NCI-H1092 (cell line): Measurements from ENCODE around the gene MAML3.
"Not testable (repeated sequence)": the region's sequence is repeated elsewhere in the genome, so short reads cannot be mapped to it uniquely, and the experiment has no call there.

Experiments used
- DNase-seq: peaks from one replicate; lab custom pipeline; 2025; lab: John Stamatoyannopoulos, UW

Gene MAML3

DNA sequence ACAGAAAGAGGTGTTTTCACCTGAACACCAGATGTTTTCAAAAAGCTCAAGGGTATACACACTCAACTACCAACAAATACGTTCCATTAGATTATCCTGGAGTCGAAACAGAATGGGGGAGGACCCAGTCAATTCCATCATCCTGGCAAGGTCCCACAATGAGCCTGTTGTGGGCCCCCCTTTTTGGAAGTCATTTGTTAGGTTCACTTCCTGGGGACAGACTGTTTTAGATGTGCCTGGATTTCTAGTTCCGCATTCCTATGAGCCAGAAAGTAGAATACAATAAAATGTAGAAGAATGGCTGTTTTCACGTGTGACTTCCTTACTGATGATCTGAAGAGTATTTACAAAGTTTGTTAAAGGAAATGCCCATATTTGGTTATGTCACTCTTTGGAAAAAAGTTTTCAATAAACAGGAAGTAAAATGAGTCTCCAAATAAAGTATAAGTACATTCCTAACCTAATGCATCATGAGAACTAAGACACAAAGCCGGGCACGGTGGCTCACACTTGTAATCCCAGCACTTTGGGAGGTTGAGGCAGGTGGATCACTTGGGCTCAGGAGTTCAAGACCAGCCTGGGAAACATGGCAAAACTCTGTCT, 192.5 kb downstream of the MAML3 start:
- no peak for DNase-seq

DNA sequence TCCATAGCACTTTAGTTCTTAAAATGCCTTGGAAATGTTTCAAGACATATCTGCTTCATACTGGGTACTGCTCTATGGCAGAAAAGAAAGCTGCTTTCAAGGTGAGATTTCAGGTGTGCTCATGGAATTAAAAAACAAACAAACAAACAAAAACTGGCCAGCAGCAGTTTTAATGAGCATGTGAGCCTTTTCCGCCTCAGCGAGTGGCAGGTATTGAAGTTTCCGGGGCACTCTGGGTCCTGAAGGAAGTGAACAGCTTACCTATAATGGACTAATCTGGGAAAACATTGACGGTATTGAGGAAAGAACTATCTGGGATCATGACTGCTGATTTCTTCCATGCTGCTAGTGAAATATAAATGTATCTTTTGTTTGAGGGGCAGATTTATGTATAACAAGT, 194.6 kb downstream of the MAML3 start:
- no peak for DNase-seq

DNA sequence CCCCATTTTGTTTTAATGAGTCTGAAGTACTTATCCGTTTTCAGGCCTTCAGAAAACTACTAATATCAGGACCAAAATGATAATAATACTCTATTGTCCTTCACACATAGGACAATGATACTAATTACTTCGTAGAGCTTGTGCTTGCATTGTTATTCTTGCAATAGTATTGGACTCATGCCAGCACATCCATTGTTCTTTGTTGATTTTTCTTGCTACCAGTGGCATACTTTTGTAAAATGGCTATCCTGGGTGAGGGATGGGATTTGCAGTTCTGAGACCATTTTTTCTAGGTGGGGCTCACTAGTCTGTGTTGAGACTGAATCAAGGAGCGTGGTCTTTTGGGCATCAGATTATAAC, 195.3 kb downstream of the MAML3 start:
- DNase-seq = no peak

DNA sequence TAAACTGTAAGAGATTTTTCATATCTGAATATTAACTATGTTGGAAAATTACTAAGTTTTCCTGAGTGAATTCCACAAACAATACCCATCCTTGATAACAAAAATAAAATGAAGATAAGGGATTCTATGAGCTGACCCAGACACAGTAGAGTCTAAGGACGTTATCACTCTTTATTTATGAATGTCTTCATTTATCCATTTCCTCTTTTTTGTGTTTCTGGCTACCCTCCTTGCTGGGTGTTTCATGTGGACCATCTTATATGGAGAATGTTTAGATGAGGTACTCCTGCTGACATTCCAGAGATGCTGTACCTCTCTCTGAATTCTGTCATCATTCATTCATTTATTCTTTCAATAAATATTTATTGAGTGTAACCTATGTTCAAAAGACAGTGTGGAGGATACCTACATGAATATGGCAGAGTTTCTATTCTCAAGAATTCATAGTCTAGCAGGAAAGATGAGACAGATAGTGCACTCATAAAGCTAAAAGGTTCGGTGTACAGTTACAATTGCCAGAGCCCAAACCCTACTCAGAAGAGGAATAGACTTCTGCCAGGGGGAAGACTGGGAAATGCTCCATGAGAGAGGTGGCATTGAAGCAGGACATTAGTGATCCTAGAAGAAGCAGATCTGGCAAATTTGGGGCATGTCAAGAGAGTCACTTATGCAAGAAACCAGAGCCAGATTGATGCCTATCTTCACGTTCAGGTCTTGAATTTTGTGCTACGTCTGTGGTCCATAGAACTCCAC, 195.8 kb downstream of the MAML3 start:
- DNase-seq = no peak

DNA sequence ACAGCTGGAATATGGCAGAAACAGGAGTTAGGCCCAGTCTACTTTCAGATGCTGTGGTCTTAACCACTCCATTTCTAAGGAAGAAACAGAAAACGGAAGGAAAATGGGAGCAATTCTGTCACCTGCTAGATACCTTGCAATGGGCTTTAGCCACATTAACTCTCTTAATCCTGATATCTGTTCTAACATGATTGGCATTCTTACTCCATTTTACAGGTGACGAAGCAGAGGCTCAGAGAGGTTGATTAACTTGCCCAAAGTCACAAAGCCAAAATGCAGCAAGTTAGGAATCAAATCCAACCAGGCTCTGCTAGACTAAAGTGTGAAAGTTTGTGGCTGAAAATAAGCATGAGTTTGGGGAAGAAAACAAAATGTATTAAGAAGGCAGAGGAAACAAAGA, 196.9 kb downstream of the MAML3 start:
- DNase-seq = no peak

DNA sequence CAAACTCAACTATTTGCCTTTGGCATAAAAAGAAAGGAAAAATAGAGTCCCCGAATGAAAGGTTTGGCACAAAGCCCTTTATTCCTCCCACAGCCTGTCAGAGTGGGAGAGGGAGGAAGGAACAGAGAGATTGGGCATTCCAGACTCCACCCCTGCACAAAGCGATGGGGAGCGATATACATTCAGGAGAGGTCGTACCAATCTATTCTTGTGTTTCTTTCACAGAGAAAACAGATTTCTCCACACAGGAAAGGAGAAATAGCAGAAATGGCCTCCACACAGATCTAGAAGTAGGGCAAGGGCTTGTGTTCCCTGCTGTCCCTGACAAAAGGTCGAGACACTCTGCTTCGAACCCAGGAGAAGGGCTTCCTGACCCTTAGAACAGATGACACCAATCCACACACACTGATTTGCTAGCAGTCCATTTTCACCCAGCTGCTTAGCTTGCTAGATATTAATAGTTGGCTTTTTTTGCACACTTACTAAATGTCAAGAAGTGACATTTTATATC, 197.4 kb downstream of the MAML3 start:
- no peak for DNase-seq

DNA sequence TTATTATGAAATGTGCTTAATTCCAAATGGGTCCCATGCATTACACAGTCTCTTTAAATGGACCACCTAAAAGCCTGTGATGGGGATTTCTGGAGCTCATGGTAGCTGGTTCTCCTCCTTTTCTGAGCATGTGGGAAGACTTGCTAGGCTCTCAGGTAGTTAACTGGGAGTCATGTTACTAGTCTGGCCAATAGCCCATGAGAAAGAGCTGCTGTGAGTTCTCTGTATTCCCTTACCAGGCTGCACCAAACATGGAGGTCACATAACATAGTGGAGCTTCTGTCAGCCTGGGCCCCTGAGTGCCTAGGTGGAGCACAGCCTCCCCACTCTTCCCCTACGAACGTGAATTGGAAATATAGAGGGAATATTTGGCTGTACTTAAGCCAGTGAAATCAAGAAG, 198.4 kb downstream of the MAML3 start:
- DNase-seq = no peak

DNA sequence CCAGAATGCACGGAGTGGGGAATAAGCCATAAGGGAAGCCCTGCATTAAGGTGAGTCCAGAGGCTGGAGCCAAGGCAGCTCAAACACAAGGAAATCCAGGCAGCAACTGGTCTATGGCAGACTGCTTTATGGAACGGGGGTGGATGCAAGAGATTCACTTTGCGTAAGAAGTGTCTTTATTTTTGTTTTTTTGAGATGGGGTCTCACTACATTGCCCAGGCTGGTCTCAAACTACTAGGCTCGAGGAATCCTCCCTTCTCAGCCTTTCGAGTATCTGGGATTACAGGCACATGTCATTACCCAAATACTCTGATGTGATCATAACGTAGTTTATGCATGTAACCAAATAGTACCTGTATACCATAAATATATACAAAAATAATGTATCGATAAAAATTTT, 199.5 kb downstream of the MAML3 start:
- DNase-seq = no peak

DNA sequence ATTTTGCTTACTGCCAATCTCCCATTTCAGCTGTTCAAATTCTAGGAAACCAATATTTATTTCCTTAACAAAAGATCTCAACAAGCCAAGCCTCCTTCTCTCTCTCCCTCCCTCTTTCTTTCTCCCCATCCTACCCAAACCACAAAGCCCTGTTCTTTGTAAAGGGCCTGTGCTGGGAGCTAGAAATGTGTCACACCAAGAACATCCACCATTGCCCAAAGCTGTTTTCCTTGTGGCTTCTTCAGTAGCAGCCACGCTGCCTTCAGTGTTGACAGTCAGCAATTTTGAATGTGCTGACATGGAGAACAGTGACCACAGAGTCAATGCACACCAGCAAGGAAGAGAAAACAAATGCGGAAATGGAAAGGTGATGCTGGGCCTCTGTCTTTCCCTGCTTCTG, 203.0 kb downstream of the MAML3 start:
- no peak for DNase-seq

DNA sequence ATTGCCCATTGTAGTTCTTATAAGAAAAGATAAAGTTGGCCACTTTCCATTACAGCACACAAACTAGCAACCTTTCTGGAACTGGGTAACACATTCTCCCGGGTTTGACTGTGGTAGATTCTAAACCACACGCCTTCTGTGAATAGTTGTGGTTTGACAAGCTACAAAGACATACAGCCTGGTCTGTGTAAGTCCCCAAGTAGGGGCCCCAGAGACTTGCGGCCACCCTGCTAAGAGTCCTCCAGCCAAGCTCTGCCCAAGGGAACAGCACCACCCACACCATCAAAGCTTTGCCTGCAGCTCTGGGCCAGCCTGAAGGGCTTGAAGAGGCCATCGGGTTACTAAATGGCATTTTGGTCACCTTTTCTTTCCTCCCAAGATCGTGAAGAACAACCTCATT, 203.4 kb downstream of the MAML3 start:
- no peak for DNase-seq

DNA sequence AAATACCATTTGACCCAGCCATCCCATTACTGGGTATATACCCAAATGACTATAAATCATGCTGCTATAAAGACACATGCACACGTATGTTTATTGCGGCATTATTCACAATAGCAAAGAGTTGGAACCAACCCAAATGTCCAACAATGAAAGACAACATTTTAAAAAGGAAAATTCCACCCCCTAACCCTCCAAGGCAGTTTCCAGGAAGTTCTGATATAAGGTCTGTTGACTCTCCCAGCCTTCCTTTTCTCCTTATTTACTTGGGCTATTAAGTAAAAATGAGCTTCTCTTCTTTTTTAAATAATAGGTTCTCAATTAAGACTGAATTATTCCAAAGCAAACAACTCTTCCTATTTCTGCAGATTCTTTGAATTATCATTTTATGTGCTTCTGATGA, 209.1 kb downstream of the MAML3 start:
- not testable (repeated sequence) for DNase-seq

DNA sequence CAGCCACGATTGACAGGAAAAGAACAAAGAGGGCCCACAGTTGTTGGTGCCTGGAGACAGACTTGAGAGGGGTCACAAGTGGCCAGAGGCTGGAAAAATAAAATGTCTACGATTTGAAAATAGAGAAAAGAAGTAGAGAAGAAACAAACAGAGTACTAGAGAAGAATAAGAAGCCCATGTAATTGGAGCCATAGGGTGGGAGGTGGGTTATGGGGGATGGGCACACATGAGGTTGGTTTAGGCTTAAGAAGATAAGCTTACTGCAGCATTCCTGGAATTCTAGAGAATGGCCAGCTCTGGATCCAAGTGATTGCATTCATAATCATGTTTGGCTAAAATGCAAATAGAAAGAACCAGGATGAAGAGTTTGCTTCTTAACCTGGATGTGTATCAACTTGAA, 210.7 kb downstream of the MAML3 start:
- DNase-seq = no peak

DNA sequence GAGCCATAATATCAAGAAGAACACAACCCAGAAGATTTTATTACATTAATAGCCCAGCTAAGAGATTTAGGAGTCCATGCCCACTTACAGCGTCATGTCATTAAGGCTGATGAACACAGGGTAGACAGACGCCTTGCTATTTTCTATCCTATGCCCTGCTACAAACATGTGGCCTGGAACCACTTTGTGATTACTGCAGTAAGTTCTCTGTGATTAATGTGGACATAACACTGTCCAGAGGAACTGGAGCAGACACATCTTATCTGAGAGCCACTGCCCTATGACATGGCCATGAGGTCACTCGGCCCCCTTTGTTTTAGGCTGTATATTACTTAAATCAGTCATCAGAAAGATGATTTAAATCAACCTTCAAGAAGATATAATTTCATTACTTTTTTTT, 211.7 kb downstream of the MAML3 start:
- DNase-seq = no peak

DNA sequence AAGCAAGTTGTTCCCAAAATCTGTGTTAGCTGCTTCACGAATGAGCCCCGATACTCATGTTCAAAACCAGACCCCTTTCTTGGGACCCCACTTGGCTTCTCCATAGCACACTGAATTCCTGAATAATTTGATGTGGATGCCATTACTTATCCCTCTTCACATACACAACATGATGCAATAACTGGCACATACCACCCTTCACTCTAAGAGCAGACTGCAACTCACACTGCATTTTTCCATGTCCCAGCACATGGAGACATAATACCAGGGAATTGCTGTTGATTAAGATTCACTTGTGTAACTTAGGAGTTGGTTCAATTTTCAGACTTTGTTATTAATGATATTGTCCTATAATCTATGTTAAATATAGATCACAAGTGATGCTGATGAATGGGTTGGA, 213.4 kb downstream of the MAML3 start:
- DNase-seq = no peak

DNA sequence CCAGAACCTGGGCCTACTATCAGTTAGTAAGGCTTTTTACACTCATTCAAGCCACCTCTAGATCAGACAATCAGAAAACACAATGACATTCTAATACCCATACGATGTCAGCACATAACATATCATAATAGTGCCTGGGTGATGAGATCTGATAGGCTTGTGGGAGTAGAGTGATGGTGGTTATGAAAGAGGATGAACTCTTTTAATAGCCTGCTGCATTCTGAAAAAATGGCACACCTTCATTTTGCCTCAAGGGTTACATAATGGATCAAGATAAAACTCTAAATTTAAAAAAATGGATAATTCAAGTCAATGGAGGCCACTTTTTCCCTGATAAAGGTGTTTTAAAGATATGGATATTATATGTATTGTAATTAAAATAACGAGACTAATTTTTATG, 215.6 kb downstream of the MAML3 start:
- DNase-seq = no peak

DNA sequence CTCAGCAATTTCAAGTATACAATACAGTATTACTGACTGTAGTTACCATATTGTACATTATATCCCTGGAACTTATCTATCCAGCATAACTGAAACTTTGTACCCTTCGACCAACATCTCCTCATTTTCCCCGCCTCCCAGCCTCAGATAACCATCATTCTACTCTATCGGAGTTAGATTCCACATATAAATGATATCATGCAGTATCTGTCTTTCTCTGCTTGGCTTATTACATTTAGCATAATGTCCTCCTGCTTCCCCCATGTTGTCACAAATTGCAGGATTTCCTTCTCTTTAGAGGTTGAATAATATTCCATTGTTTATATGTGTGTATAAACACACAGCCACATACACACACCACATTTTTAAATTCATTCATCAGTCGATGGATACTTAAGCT, 218.1 kb downstream of the MAML3 start:
- DNase-seq = no peak

DNA sequence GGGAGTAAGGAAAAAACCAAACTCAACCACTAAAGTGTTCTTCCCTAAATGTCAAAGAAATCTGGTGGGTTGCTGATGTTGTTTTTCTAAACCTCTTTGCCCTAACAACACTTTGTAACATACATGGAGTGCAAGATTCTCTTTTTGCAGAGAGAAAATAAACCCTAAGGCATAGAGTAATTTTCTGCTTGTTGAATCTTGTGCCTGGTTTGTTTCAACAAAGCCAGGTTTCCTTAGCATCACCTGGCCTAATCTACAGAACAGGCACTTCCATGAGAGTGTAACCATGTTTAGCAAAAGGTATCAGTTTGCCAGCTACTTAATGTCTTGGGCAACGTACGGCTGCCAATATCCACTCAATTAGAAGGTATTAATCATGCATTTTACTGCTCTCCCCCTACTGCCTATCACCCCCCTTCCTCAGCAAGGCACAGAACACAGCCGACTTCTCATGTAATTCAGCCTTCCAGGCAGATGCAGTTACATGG, 219.2 kb downstream of the MAML3 start:
- peak; percentile 75 for DNase-seq

DNA sequence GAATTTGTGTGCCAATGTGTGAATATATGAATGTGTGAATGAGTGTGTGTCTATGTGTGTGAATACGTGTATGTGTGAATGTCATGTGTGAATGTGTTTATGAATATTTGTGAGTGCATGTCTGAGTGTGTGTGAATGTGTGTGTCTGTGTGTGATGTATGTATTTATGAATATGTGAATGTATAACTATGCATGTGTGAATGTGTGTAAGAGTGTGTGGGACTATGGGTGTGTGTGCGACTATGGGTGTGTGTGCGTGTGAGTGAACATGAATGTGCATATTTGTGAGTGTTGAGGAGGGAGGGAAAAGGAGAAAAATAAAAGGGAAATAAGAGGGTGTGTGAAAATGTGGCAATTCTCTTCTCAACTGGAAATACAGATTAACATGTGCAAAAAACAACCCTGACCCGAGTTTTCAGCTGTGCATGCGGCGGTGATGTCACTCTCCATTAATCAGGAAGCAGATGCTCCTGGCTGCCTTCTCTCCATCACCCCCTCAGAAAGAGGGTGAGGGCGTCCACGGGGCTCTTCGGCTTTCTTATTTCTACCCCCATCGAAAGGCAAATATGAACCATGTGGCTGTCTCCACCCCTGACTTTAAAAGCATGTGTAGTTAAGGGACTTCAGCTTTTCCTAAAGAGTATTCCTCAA, 219.8 kb downstream of the MAML3 start:
- peak; percentile 35 for DNase-seq

DNA sequence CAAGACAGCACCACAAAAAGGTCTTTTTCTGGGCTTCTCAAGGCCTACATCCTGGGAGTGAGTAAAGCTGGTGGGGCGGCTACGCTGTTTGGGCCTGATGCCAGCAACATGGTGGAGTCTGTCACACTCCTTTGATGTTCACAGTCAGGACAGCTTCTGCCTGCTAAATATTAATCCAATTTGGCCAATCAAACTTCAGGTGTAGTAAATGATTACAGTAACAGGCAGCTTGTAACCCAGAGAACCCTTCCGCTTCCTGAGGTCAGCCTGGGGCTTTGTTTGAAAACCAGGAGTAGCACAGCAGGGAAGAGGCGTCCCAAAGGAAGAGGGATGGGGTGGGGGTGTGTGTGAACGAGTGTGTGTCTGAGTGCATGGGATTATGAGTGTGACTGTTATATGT, 220.4 kb downstream of the MAML3 start:
- DNase-seq = no peak

DNA sequence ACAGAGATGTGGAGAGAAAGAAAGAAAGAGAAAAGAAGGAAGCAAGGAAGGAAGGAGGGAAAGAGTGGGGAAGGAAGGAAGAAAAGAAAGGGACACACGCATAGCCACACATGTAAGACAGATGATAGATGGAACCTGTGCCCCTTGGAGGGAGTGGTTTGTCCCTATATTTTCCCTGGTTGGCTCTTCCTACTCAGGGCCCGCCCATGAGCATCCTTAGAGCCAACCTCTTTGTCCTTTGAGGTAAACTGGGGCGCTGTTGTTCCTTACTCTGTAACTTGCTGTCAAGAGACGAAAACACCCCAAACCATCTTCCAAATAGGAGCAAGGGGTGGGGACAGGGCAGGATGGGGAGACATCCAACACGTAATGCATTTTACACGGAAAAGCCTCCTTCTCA, 220.9 kb downstream of the MAML3 start:
- no peak for DNase-seq

DNA sequence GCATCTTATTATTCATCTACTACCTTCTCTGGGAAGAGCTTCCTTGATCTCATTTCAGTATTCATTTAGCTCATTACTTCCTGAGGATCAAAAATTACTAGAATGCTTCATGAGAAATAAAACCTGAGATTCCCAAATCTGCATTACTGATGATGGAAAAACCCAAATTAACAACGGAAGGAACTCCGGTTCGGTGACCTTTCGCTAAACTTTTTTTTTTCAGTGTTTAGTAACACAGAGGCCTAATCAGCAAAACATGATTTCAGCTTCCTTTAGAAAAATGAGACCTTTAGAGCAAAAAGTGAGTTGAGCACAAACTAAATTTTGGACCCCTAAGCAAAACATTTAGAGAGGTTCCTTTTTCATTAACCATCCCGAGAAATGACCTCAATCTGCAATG, 229.2 kb downstream of the MAML3 start:
- DNase-seq = no peak

DNA sequence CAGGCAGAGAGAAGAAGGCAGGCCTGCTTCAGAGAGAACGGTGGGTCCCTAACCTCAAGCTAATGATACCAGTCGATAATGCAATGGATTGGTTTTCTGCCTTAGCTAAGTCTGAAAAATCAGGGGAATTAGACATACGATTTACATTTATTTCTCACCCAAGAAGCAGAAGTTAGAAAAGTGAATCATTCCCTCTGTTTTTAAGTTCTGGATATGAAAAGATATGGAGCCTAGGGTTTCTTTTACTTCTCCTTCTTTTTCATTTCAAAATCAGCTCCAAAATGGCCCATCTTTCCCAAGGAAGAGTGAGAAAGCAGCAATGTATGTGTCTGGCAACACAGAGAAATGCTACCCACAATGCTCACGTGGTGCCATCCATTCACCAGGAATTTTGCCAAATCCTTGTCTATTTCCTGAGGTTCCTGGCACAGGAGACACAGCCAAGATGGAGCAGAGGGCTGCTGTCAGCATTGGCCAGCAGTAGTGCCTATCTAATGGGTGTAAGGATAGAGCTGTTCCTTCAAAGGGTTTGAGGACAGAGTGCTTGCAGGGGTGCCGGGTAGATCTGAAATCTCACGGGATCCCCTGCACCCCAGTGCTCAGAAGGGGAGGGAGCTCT, 231.5 kb downstream of the MAML3 start:
- peak; percentile 73 for DNase-seq
